Caco-2 (cell line): ENCODE measurements around the gene RNGTT. TPM values are rescaled to one million over a fixed set of nuclear protein-coding genes. Genes with fewer than 3 reads are reported as not detected.
"Not testable (repeated sequence)": the region's sequence is repeated elsewhere in the genome, so short reads cannot be mapped to it uniquely, and the experiment has no call there.

Source experiments
- BruUV-seq: library from RNA; stranded (reverse); fragments of 400-500 nt; replicated peaks from 2 replicates; lab custom pipeline; 2021; lab: Mats Ljungman, UMichigan
- CTCF ChIA-PET: fragments of 300-600 bp; sonication (Branson Sonifier 250); formaldehyde crosslinking; loops from one replicate; lab custom pipeline; 2022; ENCODE audit warnings: antibody characterized with exemption; lab: Charles Lee
- POLR2A ChIA-PET: fragments of 300-600 bp; sonication (Branson Sonifier 250); formaldehyde crosslinking; loops from one replicate; lab custom pipeline; 2022; ENCODE audit warnings: antibody characterized with exemption; lab: Charles Lee
- DNase-seq, 2 experiments: peaks; one replicate each; pipeline versions ENCODE4 v3.0.0 to v3.0.0-alpha.2; 2020 to 2022
- H3K27me3 ChIP-seq: replicated peaks from 2 replicates; pipeline ENCODE4 v1.6.0; 2011; ENCODE audit warnings: low read length; ENCODE audit not compliant: control insufficient read depth, insufficient read depth
- H3K36me3 ChIP-seq: 2 replicates; pipeline ENCODE4 v1.5.1; 2011; ENCODE audit warnings: low read length; ENCODE audit not compliant: control insufficient read depth, insufficient read depth
- H3K4me1 ChIP-seq: fragments of 250-450 bp; sonication (Bioruptor Pico); 2 replicates; pipeline ENCODE4 v1.5.1; 2020; ENCODE audit warnings: mild to moderate bottlenecking
- H3K4me3 ChIP-seq: 2 replicates; pipeline ENCODE4 v1.5.1; 2011; ENCODE audit warnings: low read depth, mild to moderate bottlenecking, control low read depth, low read length
- H3K9me3 ChIP-seq: fragments of 250-450 bp; sonication (Bioruptor Pico); 2 replicates; pipeline ENCODE4 v1.5.1; 2020; ENCODE audit warnings: mild to moderate bottlenecking, moderate library complexity
- H3K27ac Mint-ChIP-seq: one replicate; pipeline ENCODE4 v1.8.0; 2022; ENCODE audit warnings: mixed read lengths; ENCODE audit not compliant: unreplicated experiment
- H3K27me3 Mint-ChIP-seq: one replicate; pipeline ENCODE4 v1.8.0; 2022; ENCODE audit warnings: mixed read lengths; ENCODE audit not compliant: insufficient read depth, unreplicated experiment
- H3K36me3 Mint-ChIP-seq: one replicate; pipeline ENCODE4 v1.8.0; 2022; ENCODE audit warnings: mild to moderate bottlenecking, mixed read lengths; ENCODE audit not compliant: insufficient read depth, unreplicated experiment
- H3K4me1 Mint-ChIP-seq: one replicate; pipeline ENCODE4 v1.8.0; 2022; ENCODE audit warnings: low read depth, mixed read lengths; ENCODE audit not compliant: unreplicated experiment
- H3K4me3 Mint-ChIP-seq: one replicate; pipeline ENCODE4 v1.8.0; 2022; ENCODE audit warnings: mild to moderate bottlenecking, moderate library complexity, mixed read lengths; ENCODE audit not compliant: unreplicated experiment
- H3K9me3 Mint-ChIP-seq: one replicate; pipeline ENCODE4 v1.8.0; 2022; ENCODE audit warnings: mixed read lengths; ENCODE audit not compliant: unreplicated experiment
- CTCF ChIP-seq, 2 experiments: fragments of 200-600 bp in 1 of 2; IDR thresholded peaks; 1 replicate in 1 of 2; 2 replicates in 1 of 2; pipeline versions ENCODE4 v1.5.1 to v1.8.0; 2011 to 2022; ENCODE audit warnings: antibody characterized with exemption in 1 of 2, control low read depth in 1 of 2, inconsistent platforms in 1 of 2, low read depth in 1 of 2, low read length in 1 of 2, mild to moderate bottlenecking in 1 of 2, moderate library complexity in 1 of 2; ENCODE audit not compliant: insufficient read depth in 1 of 2, severe bottlenecking in 1 of 2, unreplicated experiment in 1 of 2
- intact Hi-C: fragments of 100-400 bp; cut with micrococcal nuclease; formaldehyde crosslinking; loops from one replicate; pipeline ENCODE4 v1.10.0; 2022; ENCODE audit not compliant: unreplicated experiment
- total RNA-seq: library from RNA; stranded (reverse); gene quantifications from 2 replicates; pipeline ENCODE4 v1.2.3, GENCODE V29; 2022

Gene RNGTT
- total RNA-seq, 1 experiment from 2014 or later: 17.7 TPM

- intact Hi-C loops: no loop called here
- ChIA-PET CTCF (no interaction called here), POLR2A (no interaction called here)
- no peak overlapping the region for H3K4me3 ChIP-seq
- H3K9me3 Mint-ChIP-seq: peaks cover 10% of the 10 kb centered on the region
- H3K4me1 ChIP-seq: peaks cover 5% of the 10 kb centered on the region
- no peaks in the 10 kb centered on the region for H3K27me3 ChIP-seq
- no peaks in the 10 kb centered on the region for H3K27me3 Mint-ChIP-seq
- peaks cover 3% of the 10 kb centered on the region; the same call in 1 of the 2 replicates for H3K9me3 ChIP-seq
- H3K4me1 Mint-ChIP-seq: no peaks in the 10 kb centered on the region
- H3K4me3 Mint-ChIP-seq: no peak overlapping the region
- no peak overlapping the region for H3K27ac Mint-ChIP-seq
- no peaks in the 10 kb centered on the region for H3K36me3 ChIP-seq
- no peaks in the 10 kb centered on the region for H3K36me3 Mint-ChIP-seq
- DNase-seq: no peak
- BruUV-seq: no TSS peak
- no peak for TF ChIP-seq CTCF (IDR thresholded peaks at IDR 0.05; ENCODE audit: insufficient read depth in 1 of 2, low read depth in 1 of 2, low read length in 1 of 2, severe bottlenecking in 1 of 2, unreplicated experiment in 1 of 2)
Measured at GRCh38 chr6:88975369-88975768, 12.0 kb upstream of the RNGTT start.

- no peaks in the 10 kb centered on the region for H3K4me1 Mint-ChIP-seq
- H3K9me3 ChIP-seq: peaks cover 14% of the 10 kb centered on the region
- DNase-seq: peak in 1 of 2 experiments; percentile 37
- no peak overlapping the region for H3K27ac Mint-ChIP-seq
- peaks cover 5% of the 10 kb centered on the region for H3K4me1 ChIP-seq
- H3K4me3 ChIP-seq: no peak overlapping the region
- TF ChIP-seq CTCF (IDR thresholded peaks at IDR 0.05; ENCODE audit: insufficient read depth in 1 of 2, low read depth in 1 of 2, low read length in 1 of 2, severe bottlenecking in 1 of 2, unreplicated experiment in 1 of 2): no peak
- intact Hi-C loops: no loop called here
- peaks cover 22% of the 10 kb centered on the region for H3K9me3 Mint-ChIP-seq
- H3K36me3 Mint-ChIP-seq: peaks cover 6% of the 10 kb centered on the region
- ChIA-PET POLR2A (interaction anchor here (1.0 to 1.3 kb wide), 2 partner anchors 9 to 108 kb away, joined by 3 to 5 read pairs; partner anchors contain the start of genes PNRC1 and RNGTT), CTCF (no interaction called here)
- H3K4me3 Mint-ChIP-seq: no peak overlapping the region
- H3K36me3 ChIP-seq: no peaks in the 10 kb centered on the region
- no TSS peak for BruUV-seq
- H3K27me3 Mint-ChIP-seq: no peaks in the 10 kb centered on the region
- H3K27me3 ChIP-seq: no peaks in the 10 kb centered on the region
Measured at GRCh38 chr6:88972504-88973423, 9.3 kb upstream of the RNGTT start.

- no peak overlapping the region for H3K4me3 ChIP-seq
- no peaks in the 10 kb centered on the region for H3K36me3 ChIP-seq
- Mint-ChIP-seq H3K27ac (no peak overlapping the region), H3K4me1 (no peaks in the 10 kb centered on the region), H3K36me3 (peaks cover 6% of the 10 kb centered on the region), H3K9me3 (peaks cover 22% of the 10 kb centered on the region), H3K27me3 (no peaks in the 10 kb centered on the region), H3K4me3 (no peak overlapping the region)
- POLR2A ChIA-PET: no interaction called here
- intact Hi-C loops: no loop called here
- CTCF ChIA-PET: no interaction called here
- H3K4me1 ChIP-seq: peaks cover 5% of the 10 kb centered on the region
- peaks cover 20% of the 10 kb centered on the region for H3K9me3 ChIP-seq
- BruUV-seq: no TSS peak
- no peak for DNase-seq
- TF ChIP-seq CTCF (IDR thresholded peaks at IDR 0.05; ENCODE audit: insufficient read depth in 1 of 2, low read depth in 1 of 2, low read length in 1 of 2, severe bottlenecking in 1 of 2, unreplicated experiment in 1 of 2): no peak
- no peaks in the 10 kb centered on the region for H3K27me3 ChIP-seq
Measured at GRCh38 chr6:88970301-88970700, 6.9 kb upstream of the RNGTT start.

- BruUV-seq, POLR2A ChIA-PET: not testable (repeated sequence)
- peaks cover 20% of the 10 kb centered on the region for H3K9me3 ChIP-seq
Measured at GRCh38 chr6:88969255-88969654, 5.8 kb upstream of the RNGTT start.

More at GRCh38 chr6:88969255-88969654, 5.8 kb upstream of the RNGTT start:
- H3K36me3 Mint-ChIP-seq, H3K4me3 ChIP-seq, H3K4me1 ChIP-seq, CTCF ChIA-PET, H3K27me3 ChIP-seq, H3K36me3 ChIP-seq, H3K4me3 Mint-ChIP-seq, H3K27ac Mint-ChIP-seq, H3K4me1 Mint-ChIP-seq, H3K27me3 Mint-ChIP-seq, intact Hi-C loops: not testable (repeated sequence)
- DNase-seq: peak in 1 of 2 experiments; percentile 23
- H3K9me3 Mint-ChIP-seq: peaks cover 22% of the 10 kb centered on the region
